ENCODE data around the gene ZNF562.

DNA sequence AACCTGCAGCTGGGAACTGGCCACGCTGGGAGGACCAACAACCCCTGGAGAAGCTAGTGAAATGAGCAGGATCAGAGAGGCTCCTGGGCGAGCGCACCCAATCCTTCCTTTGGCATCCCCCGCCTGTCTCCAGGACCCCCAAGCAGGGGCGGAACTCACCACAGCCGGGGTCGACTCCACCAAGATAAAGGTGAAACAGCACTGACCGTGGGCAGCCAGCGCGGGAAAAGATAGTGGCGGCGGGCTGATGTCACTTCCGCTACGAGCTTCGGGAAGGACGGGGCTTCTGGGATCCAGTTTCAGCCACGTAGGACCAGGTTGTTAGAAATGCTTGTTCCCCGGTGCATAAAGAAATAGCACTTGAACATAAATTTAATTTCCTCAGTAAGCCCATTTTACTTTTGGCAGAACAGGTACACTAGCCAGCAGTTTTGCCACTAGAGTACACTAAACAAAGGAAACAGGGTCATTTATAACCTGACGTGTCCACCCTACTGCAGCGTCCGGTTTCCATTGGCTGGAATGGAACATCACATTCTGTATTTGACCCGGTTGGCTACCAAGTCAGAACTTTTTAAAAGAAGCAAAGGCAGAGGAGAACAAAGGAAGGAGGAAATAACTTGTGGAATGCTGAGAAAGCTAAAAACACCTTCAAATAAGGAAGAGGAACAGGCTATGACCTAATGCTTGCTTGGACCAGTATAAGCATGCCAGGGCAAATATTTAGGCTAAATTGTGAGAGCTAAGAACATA lies 25.5 kb upstream of the ZNF562 start:
- TF ChIP-seq GATA2 (IDR thresholded peaks at IDR 0.05; ENCODE audit: low read depth, low read length), result no peak
- TF ChIP-seq GATA3 (IDR thresholded peaks at IDR 0.05; ENCODE audit: low read depth, low read length), result no peak
